GM19463 (cell line): ENCODE data around the gene MTHFR.
"Not testable (repeated sequence)": the region's sequence is repeated elsewhere in the genome, so short reads cannot be mapped to it uniquely, and the experiment has no call there.

ENCODE experiments used
- ATAC-seq: cut with Tn5 transposase; IDR thresholded peaks from one replicate; pipeline ENCODE4 v1.9.1; 2021; ENCODE audit warnings: mild to moderate bottlenecking, moderate library complexity; ENCODE audit not compliant: unreplicated experiment

MTHFR gene

GRCh38 chr1:11833900-11834299 lies 28.1 kb upstream of the MTHFR start:
- no peak for ATAC-seq

DNA sequence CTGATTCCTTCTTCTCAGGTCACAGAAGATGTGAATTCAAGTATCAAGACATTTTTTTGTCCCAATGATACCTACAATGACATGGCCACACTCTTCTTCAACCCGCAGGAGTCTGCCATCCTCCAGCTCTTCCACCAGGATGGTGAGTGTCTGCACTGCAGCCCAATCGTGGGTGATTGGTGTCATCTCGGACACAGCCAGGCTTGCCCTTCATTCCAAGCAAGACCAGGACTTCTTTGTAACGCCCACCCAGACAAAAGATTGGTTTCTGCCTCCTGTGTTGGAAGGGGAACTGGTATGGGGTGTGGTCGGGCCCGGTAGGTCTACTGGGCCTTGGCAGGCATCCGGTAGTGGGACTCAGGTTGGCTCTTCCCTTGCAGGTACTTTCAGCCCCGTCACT lies 27.7 kb upstream of the MTHFR start:
- ATAC-seq = no peak

DNA sequence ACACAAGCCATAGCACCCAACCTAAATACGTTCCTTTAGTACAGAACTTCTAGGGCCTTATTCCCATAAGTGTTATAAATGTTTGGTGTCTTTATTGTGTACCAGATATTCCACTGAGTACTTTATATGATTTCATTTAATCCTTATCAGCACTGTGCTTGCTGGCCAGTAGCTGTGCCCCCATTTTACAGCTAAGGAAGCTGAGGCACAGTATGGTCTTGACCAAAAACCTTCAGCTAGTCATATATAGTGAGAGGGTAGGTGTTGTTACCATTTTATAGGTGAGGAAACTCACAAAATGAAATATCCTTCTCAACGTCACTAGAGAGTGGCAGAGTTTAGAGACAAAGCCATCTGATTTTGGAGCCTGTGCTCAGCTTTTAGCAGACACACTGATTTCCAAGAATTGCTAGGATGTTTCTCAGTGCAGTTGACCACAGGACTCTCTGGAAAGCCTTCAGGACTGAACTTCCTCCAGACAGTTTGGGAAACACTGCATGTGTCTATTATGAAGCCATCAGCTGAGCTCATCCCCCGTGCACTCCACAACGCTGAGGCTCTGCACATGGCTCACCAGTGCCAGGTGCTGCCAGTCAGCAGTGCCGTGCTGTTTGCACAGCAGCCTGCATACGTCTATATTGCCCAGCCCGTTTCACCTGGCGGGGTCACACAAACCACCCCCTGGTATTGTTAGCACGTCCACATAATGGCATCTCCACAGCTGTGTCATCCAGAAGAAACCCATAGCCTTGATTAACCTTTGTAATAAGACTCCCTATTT lies 26.4 kb upstream of the MTHFR start:
- ATAC-seq = no peak

- no peak for ATAC-seq
Observed at GRCh38 chr1:11828511-11828910, 22.7 kb upstream of the MTHFR start.

- no peak for ATAC-seq
Observed at GRCh38 chr1:11826946-11827345, 21.2 kb upstream of the MTHFR start.

GRCh38 chr1:11825131-11825530 lies 19.4 kb upstream of the MTHFR start:
- no peak for ATAC-seq

DNA sequence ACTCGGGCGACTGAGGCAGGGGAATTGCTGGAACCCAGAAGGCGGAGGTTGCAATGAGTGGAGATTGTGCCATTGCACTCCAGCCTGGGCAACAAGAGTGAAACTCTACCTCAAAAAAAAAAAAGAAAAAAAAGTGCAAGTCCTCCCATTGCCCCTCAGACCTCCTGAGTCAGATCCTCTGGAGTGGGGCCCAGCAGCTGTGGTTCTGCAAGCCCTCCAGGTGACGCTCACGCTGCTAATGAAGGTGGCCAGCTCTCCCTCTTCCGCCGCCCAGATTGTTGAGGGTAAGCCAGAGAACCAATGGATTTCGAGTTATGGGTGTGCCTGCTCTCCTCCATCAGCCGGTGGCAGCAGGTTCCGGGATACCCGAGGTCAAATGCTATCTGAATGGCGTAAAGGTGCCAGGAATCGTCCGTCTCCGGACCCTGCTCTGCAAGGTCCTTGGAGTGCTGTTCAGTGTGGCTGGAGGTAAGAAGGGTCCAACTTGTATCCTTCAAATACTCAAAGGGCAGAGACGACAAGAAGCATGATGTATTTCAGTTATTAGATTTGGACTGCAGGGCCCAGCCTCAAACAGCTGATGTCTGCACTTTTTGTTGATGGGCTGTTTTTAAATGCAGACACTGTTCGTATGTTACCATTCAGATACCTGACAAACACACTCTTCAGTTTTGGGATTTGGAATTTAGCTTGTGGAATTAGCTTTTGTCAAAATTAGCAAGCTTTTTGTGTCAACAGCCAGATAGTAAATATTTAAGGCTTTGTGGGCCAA lies 17.8 kb upstream of the MTHFR start:
- ATAC-seq = no peak

DNA sequence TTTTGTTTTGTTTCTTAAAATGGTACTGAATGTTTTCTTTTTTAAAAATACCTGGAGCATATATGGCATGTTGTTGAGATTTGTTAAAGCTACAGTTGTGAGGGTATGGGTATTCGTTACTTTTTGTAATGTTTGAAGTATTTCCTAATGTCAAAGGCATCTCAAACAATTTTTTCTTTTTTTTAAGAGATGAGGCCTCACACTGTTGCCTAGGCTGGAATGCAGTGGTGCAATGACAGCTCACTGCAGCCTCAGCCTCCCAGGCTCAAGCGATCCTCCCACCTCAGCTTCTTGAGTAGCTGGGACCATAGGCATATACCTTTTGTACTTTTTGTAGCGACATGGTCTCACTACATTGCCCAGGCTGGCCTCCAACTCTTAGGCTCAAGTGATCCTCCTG lies 16.3 kb upstream of the MTHFR start:
- ATAC-seq = no peak

GRCh38 chr1:11817192-11817591 lies 11.4 kb upstream of the MTHFR start:
- no peak for ATAC-seq

DNA sequence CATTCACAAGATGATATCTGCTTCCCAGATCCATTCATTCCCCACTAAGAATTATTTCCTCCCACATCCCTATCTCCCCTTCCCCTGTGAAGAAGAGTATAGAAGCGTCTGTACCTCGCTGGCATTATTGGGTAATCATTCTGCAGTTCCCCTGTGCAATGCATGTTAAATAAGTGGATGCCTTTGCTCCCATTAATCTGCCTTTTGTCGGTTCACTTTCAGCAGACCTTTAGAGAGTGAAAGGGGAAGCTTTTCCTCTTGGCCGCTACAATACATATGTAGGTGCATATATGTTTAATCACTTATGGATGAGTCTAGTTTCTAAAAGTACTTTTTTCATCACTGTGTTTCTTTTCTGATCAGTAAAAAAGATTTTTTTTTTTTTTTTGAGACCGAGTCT lies 7.3 kb upstream of the MTHFR start:
- ATAC-seq = no peak

GRCh38 chr1:11807133-11807532 lies 1.4 kb upstream of the MTHFR start:
- no peak for ATAC-seq

- ATAC-seq = peak; percentile 42
Observed at GRCh38 chr1:11806307-11806936, 658 bp upstream of the MTHFR start.

DNA sequence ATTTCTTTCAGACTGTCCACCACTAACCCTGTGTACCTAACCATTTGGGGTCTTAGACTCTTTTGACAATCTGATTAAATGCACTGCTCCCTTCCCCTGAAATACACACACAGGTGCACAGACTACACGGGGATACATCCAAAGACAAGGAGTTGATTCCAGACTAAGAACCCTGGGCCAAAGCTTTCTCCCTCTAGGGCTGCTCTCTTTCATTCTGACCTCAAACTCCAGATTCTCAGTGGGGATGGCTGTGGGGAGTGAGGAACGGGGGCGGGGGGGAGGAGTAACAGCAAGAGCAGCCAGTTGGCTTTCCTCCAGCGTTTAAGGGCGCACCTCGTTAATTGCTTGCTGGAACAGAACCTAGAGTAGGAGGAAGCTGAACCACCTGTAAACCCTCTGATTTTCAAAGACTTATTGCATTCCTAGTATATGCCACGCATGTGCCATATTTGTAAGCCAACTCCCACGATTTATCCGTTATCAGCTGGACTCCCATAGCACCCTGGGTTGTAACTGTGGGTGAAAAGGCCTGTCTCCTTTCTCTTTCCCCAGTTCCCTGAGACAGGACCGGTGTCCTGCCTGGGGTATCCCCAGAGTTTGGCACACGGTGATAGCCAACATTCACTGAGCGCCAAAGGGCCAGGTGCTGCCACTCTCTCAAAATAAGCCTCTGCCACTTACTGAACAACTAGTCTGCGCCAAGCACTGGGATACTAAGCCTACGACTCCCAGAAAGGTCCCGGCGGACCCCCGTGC lies 920 bp downstream of the MTHFR start:
- no peak for ATAC-seq

DNA sequence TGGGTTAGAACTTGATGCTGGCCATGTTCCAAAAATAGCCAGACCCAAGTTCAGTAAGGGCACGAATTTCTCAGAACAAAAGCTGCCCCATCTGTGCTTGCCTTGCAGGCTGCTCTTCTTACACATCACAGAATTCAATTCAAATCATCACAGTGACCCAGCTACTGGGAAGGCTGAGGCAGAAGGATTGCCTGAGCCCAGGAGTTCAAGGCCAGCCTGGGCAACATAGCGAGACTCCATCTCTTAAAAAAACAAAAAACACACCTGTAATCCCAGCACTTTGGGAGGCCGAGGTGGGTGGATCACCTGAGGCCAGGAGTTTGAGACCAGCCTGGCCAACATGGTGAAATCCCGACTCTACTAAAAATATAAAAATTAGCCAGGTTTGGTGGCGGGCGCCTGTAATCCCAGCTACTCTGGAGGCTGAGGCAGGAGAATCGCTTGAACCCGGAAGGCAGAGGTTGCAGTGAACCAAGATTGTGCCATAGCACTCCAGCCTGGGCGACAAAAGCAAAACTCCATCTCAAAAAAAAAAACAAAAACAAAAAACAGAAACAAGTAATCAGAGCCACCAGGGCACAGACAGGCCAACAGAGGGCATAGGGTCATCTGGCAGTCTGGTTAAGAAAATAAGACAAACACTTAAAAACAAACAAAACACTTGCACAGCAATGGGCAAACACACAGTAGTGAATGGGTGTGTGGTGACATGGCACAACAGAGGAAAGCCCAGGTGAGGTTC lies 1.7 kb downstream of the MTHFR start:
- not testable (repeated sequence) for ATAC-seq

- ATAC-seq = peak; percentile 22
Observed at GRCh38 chr1:11802973-11803885, 2.5 kb downstream of the MTHFR start.

GRCh38 chr1:11802616-11802972 lies 3.2 kb downstream of the MTHFR start:
- no peak for ATAC-seq

- no peak for ATAC-seq
Observed at GRCh38 chr1:11800756-11801433, 4.9 kb downstream of the MTHFR start.

GRCh38 chr1:11800391-11800755 lies 5.4 kb downstream of the MTHFR start:
- no peak for ATAC-seq

GRCh38 chr1:11799896-11800295 lies 5.9 kb downstream of the MTHFR start:
- no peak for ATAC-seq
